ENCODE results near the gene TLCD3B.
A peak's percentile ranks its signal among the peaks of the same experiment; 100 is the strongest.

- peak; percentile 95 for TF ChIP-seq CTCF (IDR thresholded peaks at IDR 0.05; ENCODE audit: poor library complexity, severe bottlenecking)
- TF ChIP-seq TAF1 (IDR thresholded peaks at IDR 0.05; ENCODE audit: low read depth), result no peak
- TF ChIP-seq POLR2AphosphoS5 (IDR thresholded peaks at IDR 0.05), result no peak
These were observed 1.2 kb upstream of the TLCD3B start for GRCh38 chr16:30032083-30032819.

Measured in neural cell (in vitro differentiated cells).